IPS-18a (cell line): Measurements from ENCODE around the gene CIAO2A.
"Not testable (repeated sequence)": the region's sequence is repeated elsewhere in the genome, so short reads cannot be mapped to it uniquely, and the experiment has no call there.

Experiments
- H3K27ac ChIP-seq: one replicate; pipeline ENCODE4 v1.5.1; 2013; ENCODE audit warnings: low read length
- H3K27me3 ChIP-seq: one replicate; pipeline ENCODE4 v1.6.1; 2013; ENCODE audit warnings: mild to moderate bottlenecking, low read length; ENCODE audit not compliant: control insufficient read depth, insufficient read depth
- H3K36me3 ChIP-seq: one replicate; pipeline ENCODE4 v1.6.1; 2013; ENCODE audit warnings: low read depth, low read length; ENCODE audit not compliant: control insufficient read depth
- H3K4me1 ChIP-seq: one replicate; pipeline ENCODE4 v1.6.1; 2013; ENCODE audit warnings: low read depth, low read length; ENCODE audit not compliant: control insufficient read depth
- H3K4me3 ChIP-seq: one replicate; pipeline ENCODE4 v1.5.1; 2013; ENCODE audit warnings: low read length
- H3K9ac ChIP-seq: one replicate; pipeline ENCODE4 v1.6.1; 2013; ENCODE audit warnings: mild to moderate bottlenecking, low read length, moderate library complexity
- H3K9me3 ChIP-seq: one replicate; pipeline ENCODE4 v1.6.1; 2013; ENCODE audit warnings: low read depth, low read length; ENCODE audit not compliant: control insufficient read depth

The CIAO2A gene

DNA sequence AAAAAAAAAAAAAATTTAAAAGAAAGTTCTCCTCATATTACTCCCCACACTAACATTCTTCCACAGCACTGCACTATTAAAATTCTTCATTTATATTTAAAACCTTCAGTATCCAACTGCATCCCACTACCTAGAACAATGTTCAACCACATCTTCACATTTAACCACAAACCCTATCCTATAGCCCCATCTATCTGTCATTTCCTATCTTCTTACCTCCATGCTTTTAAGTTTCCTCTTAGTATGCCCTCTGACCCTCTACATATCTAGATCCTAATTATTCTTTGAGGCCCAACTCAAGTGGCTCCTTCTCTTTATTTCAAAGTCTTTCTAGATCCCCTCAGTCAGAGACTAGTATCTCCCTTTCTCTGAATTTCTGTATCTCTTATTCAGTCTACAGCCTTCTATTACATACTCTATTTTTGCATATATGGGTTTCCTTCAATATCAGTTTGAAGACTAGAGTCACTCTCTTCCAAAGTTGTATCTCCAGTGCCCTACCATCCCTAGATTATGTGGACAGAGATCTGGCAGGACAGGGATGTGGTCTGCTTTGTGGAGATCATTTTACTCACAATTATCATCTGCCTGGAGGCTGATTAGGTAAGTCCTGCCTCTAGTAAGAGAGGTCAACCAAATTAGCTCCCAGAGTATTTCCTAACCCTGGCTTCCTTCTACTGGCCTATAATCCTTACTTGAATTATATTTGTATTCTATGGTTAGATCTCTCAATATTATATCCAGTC lies 1.4 kb downstream of the CIAO2A start:
- peak overlapping the region; percentile 91 for H3K9ac ChIP-seq
- no peaks in the 10 kb centered on the region for H3K9me3 ChIP-seq
- H3K4me1 ChIP-seq = peaks cover 13% of the 10 kb centered on the region
- H3K4me3 ChIP-seq = peak overlapping the region; percentile 95
- no peaks in the 10 kb centered on the region for H3K27me3 ChIP-seq
- H3K27ac ChIP-seq = no peak overlapping the region
- peaks cover 9% of the 10 kb centered on the region for H3K36me3 ChIP-seq

DNA sequence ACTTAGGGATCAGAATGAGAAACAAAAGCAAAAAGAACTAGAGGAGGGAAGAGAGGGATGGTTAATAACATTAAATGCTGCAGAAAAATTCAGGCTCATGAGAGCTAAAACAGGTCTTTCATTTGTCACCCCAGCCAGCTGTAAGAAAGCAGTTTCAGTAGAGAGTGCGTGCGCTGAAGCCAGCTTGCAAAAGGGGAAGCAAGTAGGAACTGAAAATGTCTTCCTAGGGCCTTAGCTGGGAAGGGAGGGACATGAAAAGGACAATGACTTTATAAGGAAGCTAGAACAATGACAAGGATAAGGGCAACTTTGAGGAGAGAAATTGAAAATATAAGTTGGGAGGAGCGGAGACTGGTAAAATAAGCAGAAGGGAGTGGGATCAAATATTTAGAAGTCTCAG lies 3.1 kb downstream of the CIAO2A start:
- Histone ChIP-seq H3K27ac (no peak overlapping the region), H3K27me3 (no peaks in the 10 kb centered on the region), H3K9ac (no peak overlapping the region), H3K9me3 (no peaks in the 10 kb centered on the region), H3K36me3 (peaks cover 9% of the 10 kb centered on the region), H3K4me1 (peaks cover 13% of the 10 kb centered on the region), H3K4me3 (no peak overlapping the region)

DNA sequence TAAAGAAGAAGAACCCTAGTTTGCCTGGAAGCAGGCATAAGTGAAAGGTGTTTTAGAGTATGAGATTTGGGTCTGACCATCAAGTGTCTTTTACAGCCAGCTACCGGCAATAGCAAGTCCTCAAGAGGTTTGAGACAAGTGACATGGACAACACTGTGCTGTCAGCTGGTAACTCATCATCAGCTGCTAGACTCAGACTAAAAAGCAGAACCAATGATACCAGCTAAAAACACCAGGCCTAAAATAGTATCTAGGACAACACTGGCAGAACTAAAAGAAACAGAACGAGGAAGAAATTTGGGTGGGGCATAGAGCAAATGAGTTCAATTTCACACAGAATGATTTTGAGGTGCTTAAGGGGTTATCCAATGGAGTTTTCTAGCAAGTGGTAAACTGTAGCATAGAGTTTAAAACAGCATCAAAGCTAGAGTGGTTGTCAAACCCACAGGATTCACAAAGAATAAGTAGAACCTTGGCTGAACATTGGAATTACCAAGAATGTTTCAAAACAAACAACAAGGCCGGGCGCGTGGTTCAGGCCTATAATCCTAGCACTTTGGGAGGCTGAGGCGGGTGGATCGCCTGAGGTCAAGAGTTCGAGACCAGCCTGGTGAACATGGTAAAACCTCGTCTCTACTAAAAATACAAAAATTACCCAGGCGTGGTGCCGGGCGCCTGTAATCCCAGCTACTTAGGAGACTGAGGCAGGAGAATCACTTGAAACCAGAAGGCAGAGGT lies 3.9 kb downstream of the CIAO2A start:
- Histone ChIP-seq H3K27ac (no peak overlapping the region), H3K9ac (no peak overlapping the region), H3K4me1 (peaks cover 8% of the 10 kb centered on the region), H3K27me3 (no peaks in the 10 kb centered on the region), H3K36me3 (peaks cover 9% of the 10 kb centered on the region), H3K9me3 (no peaks in the 10 kb centered on the region), H3K4me3 (no peak overlapping the region)

DNA sequence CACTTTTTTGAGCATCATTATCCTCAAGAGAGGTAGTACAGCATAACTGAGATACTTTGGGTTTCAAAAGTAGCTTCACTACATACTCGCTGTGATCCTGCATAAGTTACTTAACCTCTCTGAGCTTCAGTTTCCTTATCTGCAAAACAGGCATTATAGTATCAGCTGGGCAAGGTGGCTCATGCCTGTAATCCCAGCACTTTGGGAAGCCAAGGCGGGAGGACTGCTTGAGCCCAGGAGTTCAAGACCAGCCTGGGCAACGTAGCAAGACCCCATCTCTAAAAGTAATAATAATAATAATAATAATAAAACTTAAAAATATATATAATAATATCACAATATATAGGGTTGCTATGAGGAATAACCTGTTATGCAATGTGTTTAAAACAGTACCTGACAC lies 10.9 kb downstream of the CIAO2A start:
- Histone ChIP-seq H3K36me3 (peaks cover 4% of the 10 kb centered on the region), H3K27ac (no peak overlapping the region)

GRCh38 chr15:64073496-64073895 lies 20.1 kb downstream of the CIAO2A start:
- H3K27me3 ChIP-seq, H3K9me3 ChIP-seq, H3K27ac ChIP-seq, H3K4me3 ChIP-seq, H3K4me1 ChIP-seq, H3K9ac ChIP-seq: not testable (repeated sequence)
- peaks cover 20% of the 10 kb centered on the region for H3K36me3 ChIP-seq

More for the DNA sequence above, 10.9 kb downstream of the CIAO2A start:
- Histone ChIP-seq H3K9ac (no peak overlapping the region), H3K27me3 (no peaks in the 10 kb centered on the region), H3K4me1 (no peaks in the 10 kb centered on the region), H3K4me3 (no peak overlapping the region), H3K9me3 (no peaks in the 10 kb centered on the region)

- no peak overlapping the region for H3K27ac ChIP-seq
- H3K9me3 ChIP-seq = no peaks in the 10 kb centered on the region
- H3K4me3 ChIP-seq = no peak overlapping the region
- no peak overlapping the region for H3K9ac ChIP-seq
- no peaks in the 10 kb centered on the region for H3K27me3 ChIP-seq
- H3K4me1 ChIP-seq = no peaks in the 10 kb centered on the region
- peaks cover 20% of the 10 kb centered on the region for H3K36me3 ChIP-seq
These were observed 20.8 kb downstream of the CIAO2A start for GRCh38 chr15:64072812-64073211.

- Histone ChIP-seq H3K36me3 (peaks cover 20% of the 10 kb centered on the region), H3K27ac (no peak overlapping the region), H3K9ac (no peak overlapping the region), H3K9me3 (no peaks in the 10 kb centered on the region), H3K27me3 (no peaks in the 10 kb centered on the region), H3K4me3 (no peak overlapping the region), H3K4me1 (no peaks in the 10 kb centered on the region)
These were observed 21.5 kb downstream of the CIAO2A start for GRCh38 chr15:64071931-64072765.

GRCh38 chr15:64070965-64071851 lies 22.4 kb downstream of the CIAO2A start:
- Histone ChIP-seq H3K36me3 (peaks cover 20% of the 10 kb centered on the region), H3K27ac (no peak overlapping the region), H3K9ac (no peak overlapping the region)

DNA sequence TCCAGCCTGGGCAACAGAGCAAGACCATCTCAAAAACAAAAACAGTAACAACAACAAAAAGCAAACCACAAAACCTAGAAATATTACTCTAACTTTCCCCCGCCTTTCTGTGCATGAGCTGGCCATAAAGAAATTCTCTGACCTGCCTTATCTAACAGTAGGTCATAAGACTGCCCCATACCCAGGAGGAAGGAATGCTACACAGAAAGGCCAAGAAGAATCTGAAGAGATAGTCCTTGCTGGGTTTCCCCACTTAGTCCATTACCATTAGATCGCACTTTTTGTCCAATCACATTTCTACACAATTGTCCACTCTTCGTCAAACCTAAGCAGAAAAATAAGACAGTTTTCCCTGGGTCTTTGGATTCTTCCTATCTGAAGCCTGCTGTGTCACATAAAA lies 23.5 kb downstream of the CIAO2A start:
- no peak overlapping the region for H3K27ac ChIP-seq
- H3K9me3 ChIP-seq = no peaks in the 10 kb centered on the region
- H3K36me3 ChIP-seq = peaks cover 17% of the 10 kb centered on the region
- H3K4me3 ChIP-seq = no peak overlapping the region
- H3K4me1 ChIP-seq = no peaks in the 10 kb centered on the region
- H3K9ac ChIP-seq = no peak overlapping the region
- H3K27me3 ChIP-seq = no peaks in the 10 kb centered on the region

More at GRCh38 chr15:64070965-64071851, 22.4 kb downstream of the CIAO2A start:
- Histone ChIP-seq H3K9me3 (no peaks in the 10 kb centered on the region), H3K4me3 (no peak overlapping the region), H3K4me1 (no peaks in the 10 kb centered on the region), H3K27me3 (no peaks in the 10 kb centered on the region)

DNA sequence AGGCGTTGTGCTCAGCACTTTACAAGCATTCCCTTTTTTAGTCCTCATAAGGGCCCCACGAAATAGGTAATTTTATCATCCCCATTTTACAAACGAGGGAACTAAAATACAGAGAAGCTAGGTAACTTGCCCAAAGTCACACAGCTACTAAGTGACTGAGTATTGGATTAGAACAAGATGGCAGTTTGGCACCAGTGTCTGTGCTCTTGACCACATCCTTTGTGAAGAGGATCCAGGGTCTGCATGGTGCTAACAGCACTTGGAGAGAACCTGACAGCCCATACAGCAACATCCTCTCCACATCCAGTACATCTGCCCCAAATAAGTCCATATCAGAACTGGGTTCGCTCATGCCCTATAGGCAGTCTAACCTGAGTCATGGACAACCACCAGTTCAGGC lies 25.5 kb downstream of the CIAO2A start:
- no peak overlapping the region for H3K4me3 ChIP-seq
- no peak overlapping the region for H3K27ac ChIP-seq
- H3K27me3 ChIP-seq = no peaks in the 10 kb centered on the region
- peaks cover 15% of the 10 kb centered on the region for H3K36me3 ChIP-seq
- H3K4me1 ChIP-seq = no peaks in the 10 kb centered on the region
- no peak overlapping the region for H3K9ac ChIP-seq
- no peaks in the 10 kb centered on the region for H3K9me3 ChIP-seq
